ENCODE results near the gene ACOT2.
"Not testable (repeated sequence)": the region's sequence is repeated elsewhere in the genome, so short reads cannot be mapped to it uniquely, and the experiment has no call there.

Gene ACOT2

GRCh38 chr14:73569185-73569958, at the start of gene ACOT2:
Gene ACOT2 (plus strand): TSS chr14:73569213. CDS start chr14:73569241, 28 bp downstream.
- not testable (repeated sequence) for H3K36me3 ChIP-seq (ENCODE audit: control insufficient read depth, insufficient read depth, low read length)
- peak within 1 kb of the TSS; percentile 68 for H3K4me3 ChIP-seq (ENCODE audit: low read depth, low read length)

GRCh38 chr14:73521229-73521628, 47.8 kb upstream of the ACOT2 start:
- Histone ChIP-seq H3K27me3 (ENCODE audit: control insufficient read depth, insufficient read depth, low read length) (no peaks in the 10 kb centered on the region), H3K4me3 (ENCODE audit: low read depth, low read length) (no peak overlapping the region), H3K9me3 (ENCODE audit: control insufficient read depth, insufficient read depth, low read length) (no peaks in the 10 kb centered on the region), H3K4me1 (ENCODE audit: control insufficient read depth, insufficient read depth, low read length) (peaks cover 6% of the 10 kb centered on the region), H3K36me3 (ENCODE audit: control insufficient read depth, insufficient read depth, low read length) (no peaks in the 10 kb centered on the region), H3K9ac (ENCODE audit: low read depth, low read length) (no peak overlapping the region), H3K27ac (ENCODE audit: low read depth, low read length) (no peak overlapping the region)

More at GRCh38 chr14:73569185-73569958, at the start of gene ACOT2:
- not testable (repeated sequence) for H3K9me3 ChIP-seq (ENCODE audit: control insufficient read depth, insufficient read depth, low read length); H3K27me3 ChIP-seq (ENCODE audit: control insufficient read depth, insufficient read depth, low read length)
- Histone ChIP-seq H3K4me1 (ENCODE audit: control insufficient read depth, insufficient read depth, low read length) (peaks cover 11% of the 10 kb centered on the region), H3K9ac (ENCODE audit: low read depth, low read length) (peak within 1 kb of the TSS; percentile 74), H3K27ac (ENCODE audit: low read depth, low read length) (peak within 1 kb of the TSS; percentile 52)

- Histone ChIP-seq H3K27me3 (ENCODE audit: control insufficient read depth, insufficient read depth, low read length) (no peaks in the 10 kb centered on the region), H3K9ac (ENCODE audit: low read depth, low read length) (no peak overlapping the region), H3K36me3 (ENCODE audit: control insufficient read depth, insufficient read depth, low read length) (no peaks in the 10 kb centered on the region), H3K4me1 (ENCODE audit: control insufficient read depth, insufficient read depth, low read length) (no peaks in the 10 kb centered on the region), H3K9me3 (ENCODE audit: control insufficient read depth, insufficient read depth, low read length) (no peaks in the 10 kb centered on the region), H3K27ac (ENCODE audit: low read depth, low read length) (no peak overlapping the region), H3K4me3 (ENCODE audit: low read depth, low read length) (no peak overlapping the region)
Observed at GRCh38 chr14:73524493-73524892, 44.5 kb upstream of the ACOT2 start.

GRCh38 chr14:73526036-73526984, 42.7 kb upstream of the ACOT2 start:
- no peaks in the 10 kb centered on the region for H3K9me3 ChIP-seq (ENCODE audit: control insufficient read depth, insufficient read depth, low read length)
- H3K27me3 ChIP-seq (ENCODE audit: control insufficient read depth, insufficient read depth, low read length) = no peaks in the 10 kb centered on the region
- H3K4me1 ChIP-seq (ENCODE audit: control insufficient read depth, insufficient read depth, low read length) = no peaks in the 10 kb centered on the region
- no peaks in the 10 kb centered on the region for H3K36me3 ChIP-seq (ENCODE audit: control insufficient read depth, insufficient read depth, low read length)
- H3K27ac ChIP-seq (ENCODE audit: low read depth, low read length) = no peak overlapping the region
- no peak overlapping the region for H3K4me3 ChIP-seq (ENCODE audit: low read depth, low read length)
- no peak overlapping the region for H3K9ac ChIP-seq (ENCODE audit: low read depth, low read length)

- H3K27me3 ChIP-seq (ENCODE audit: control insufficient read depth, insufficient read depth, low read length); H3K36me3 ChIP-seq (ENCODE audit: control insufficient read depth, insufficient read depth, low read length); H3K4me3 ChIP-seq (ENCODE audit: low read depth, low read length): not testable (repeated sequence)
Observed at GRCh38 chr14:73529356-73529755, 39.7 kb upstream of the ACOT2 start.

GRCh38 chr14:73531971-73532370, 37.0 kb upstream of the ACOT2 start:
- not testable (repeated sequence) for H3K27ac ChIP-seq (ENCODE audit: low read depth, low read length); H3K36me3 ChIP-seq (ENCODE audit: control insufficient read depth, insufficient read depth, low read length); H3K9me3 ChIP-seq (ENCODE audit: control insufficient read depth, insufficient read depth, low read length); H3K4me1 ChIP-seq (ENCODE audit: control insufficient read depth, insufficient read depth, low read length); H3K27me3 ChIP-seq (ENCODE audit: control insufficient read depth, insufficient read depth, low read length); H3K9ac ChIP-seq (ENCODE audit: low read depth, low read length); H3K4me3 ChIP-seq (ENCODE audit: low read depth, low read length)

More at GRCh38 chr14:73529356-73529755, 39.7 kb upstream of the ACOT2 start:
- H3K9ac ChIP-seq (ENCODE audit: low read depth, low read length); H3K27ac ChIP-seq (ENCODE audit: low read depth, low read length); H3K4me1 ChIP-seq (ENCODE audit: control insufficient read depth, insufficient read depth, low read length); H3K9me3 ChIP-seq (ENCODE audit: control insufficient read depth, insufficient read depth, low read length): not testable (repeated sequence)

- not testable (repeated sequence) for H3K27ac ChIP-seq (ENCODE audit: low read depth, low read length); H3K4me1 ChIP-seq (ENCODE audit: control insufficient read depth, insufficient read depth, low read length); H3K4me3 ChIP-seq (ENCODE audit: low read depth, low read length); H3K9ac ChIP-seq (ENCODE audit: low read depth, low read length); H3K27me3 ChIP-seq (ENCODE audit: control insufficient read depth, insufficient read depth, low read length); H3K9me3 ChIP-seq (ENCODE audit: control insufficient read depth, insufficient read depth, low read length); H3K36me3 ChIP-seq (ENCODE audit: control insufficient read depth, insufficient read depth, low read length)
Observed at GRCh38 chr14:73537244-73538045, 31.6 kb upstream of the ACOT2 start.

- not testable (repeated sequence) for H3K36me3 ChIP-seq (ENCODE audit: control insufficient read depth, insufficient read depth, low read length); H3K9ac ChIP-seq (ENCODE audit: low read depth, low read length); H3K27ac ChIP-seq (ENCODE audit: low read depth, low read length); H3K27me3 ChIP-seq (ENCODE audit: control insufficient read depth, insufficient read depth, low read length); H3K4me3 ChIP-seq (ENCODE audit: low read depth, low read length); H3K4me1 ChIP-seq (ENCODE audit: control insufficient read depth, insufficient read depth, low read length); H3K9me3 ChIP-seq (ENCODE audit: control insufficient read depth, insufficient read depth, low read length)
Observed at GRCh38 chr14:73539017-73539416, 30.0 kb upstream of the ACOT2 start.

GRCh38 chr14:73542961-73543360, 26.1 kb upstream of the ACOT2 start:
- not testable (repeated sequence) for H3K36me3 ChIP-seq (ENCODE audit: control insufficient read depth, insufficient read depth, low read length); H3K4me3 ChIP-seq (ENCODE audit: low read depth, low read length); H3K27ac ChIP-seq (ENCODE audit: low read depth, low read length); H3K27me3 ChIP-seq (ENCODE audit: control insufficient read depth, insufficient read depth, low read length); H3K4me1 ChIP-seq (ENCODE audit: control insufficient read depth, insufficient read depth, low read length); H3K9me3 ChIP-seq (ENCODE audit: control insufficient read depth, insufficient read depth, low read length); H3K9ac ChIP-seq (ENCODE audit: low read depth, low read length)

GRCh38 chr14:73545353-73545752, 23.7 kb upstream of the ACOT2 start:
- not testable (repeated sequence) for H3K9me3 ChIP-seq (ENCODE audit: control insufficient read depth, insufficient read depth, low read length); H3K27ac ChIP-seq (ENCODE audit: low read depth, low read length); H3K4me3 ChIP-seq (ENCODE audit: low read depth, low read length); H3K36me3 ChIP-seq (ENCODE audit: control insufficient read depth, insufficient read depth, low read length); H3K9ac ChIP-seq (ENCODE audit: low read depth, low read length); H3K4me1 ChIP-seq (ENCODE audit: control insufficient read depth, insufficient read depth, low read length); H3K27me3 ChIP-seq (ENCODE audit: control insufficient read depth, insufficient read depth, low read length)
